Measurements from ENCODE around the gene EIF1AD.
"Not testable (repeated sequence)": the region's sequence is repeated elsewhere in the genome, so short reads cannot be mapped to it uniquely, and the experiment has no call there.

Gene EIF1AD

DNA sequence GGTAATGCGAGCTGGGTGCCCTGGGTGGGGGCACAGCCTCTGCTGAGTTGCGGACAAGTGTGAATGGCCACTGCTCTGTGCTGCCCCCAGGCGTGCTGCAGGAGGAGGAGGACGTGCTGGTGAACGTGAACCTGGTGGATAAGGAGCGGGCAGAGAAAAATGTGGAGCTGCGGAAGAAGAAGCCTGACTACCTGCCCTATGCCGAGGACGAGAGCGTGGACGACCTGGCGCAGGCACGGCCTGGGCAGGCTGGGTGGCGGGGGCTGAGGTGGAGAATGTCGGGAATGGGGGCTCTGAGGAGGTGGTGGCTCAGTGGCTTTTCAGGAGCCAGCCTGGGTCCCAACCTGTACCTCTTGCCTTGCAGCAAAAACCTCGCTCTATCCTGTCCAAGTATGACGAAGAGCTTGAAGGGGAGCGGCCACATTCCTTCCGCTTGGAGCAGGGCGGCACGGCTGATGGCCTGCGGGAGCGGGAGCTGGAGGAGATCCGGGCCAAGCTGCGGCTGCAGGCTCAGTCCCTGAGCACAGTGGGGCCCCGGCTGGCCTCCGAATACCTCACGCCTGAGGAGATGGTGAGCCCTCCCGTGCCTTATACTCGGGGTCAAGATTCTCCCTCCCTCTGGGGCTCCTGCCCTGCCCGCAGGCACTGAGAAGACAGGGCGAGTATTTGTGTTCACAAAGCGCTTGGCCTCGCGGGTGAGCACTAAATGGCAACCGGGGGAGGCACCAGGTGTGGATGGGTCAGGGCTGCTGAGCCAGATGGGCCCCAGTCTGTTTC is 35.8 kb downstream of the EIF1AD start:
- DNase-seq: no peak

- DNase-seq: no peak
These were observed 37.1 kb downstream of the EIF1AD start for GRCh38 chr11:65964906-65965305.

DNA sequence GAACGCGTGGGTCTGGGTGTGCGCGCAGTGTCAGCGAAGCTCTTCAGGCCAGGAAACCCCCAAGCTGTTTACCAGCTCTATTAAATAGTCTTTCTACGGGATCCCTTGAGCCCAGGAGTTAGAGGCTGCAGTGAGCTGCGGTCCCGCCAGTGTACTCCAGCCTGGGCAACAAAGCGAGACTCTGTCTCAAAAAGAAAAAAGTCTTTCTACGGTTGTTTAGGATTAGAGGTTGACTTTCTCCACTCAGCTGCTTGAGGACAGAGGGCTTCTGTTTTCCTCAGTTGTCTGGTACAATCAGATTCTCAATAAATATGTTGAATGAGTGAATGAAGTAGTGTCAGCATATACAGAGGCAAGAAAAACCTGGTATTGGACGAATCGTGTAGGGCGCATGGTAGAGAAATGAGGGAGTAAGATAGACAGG is 39.8 kb downstream of the EIF1AD start:
- DNase-seq: no peak

- peak; percentile 95 to 96 for DNase-seq
These were observed 40.5 kb downstream of the EIF1AD start, which contains the start of gene SART1 for GRCh38 chr11:65961267-65962140. Gene SART1 (plus strand): TSS chr11:65961734. CDS start chr11:65961781, 47 bp downstream.

DNA sequence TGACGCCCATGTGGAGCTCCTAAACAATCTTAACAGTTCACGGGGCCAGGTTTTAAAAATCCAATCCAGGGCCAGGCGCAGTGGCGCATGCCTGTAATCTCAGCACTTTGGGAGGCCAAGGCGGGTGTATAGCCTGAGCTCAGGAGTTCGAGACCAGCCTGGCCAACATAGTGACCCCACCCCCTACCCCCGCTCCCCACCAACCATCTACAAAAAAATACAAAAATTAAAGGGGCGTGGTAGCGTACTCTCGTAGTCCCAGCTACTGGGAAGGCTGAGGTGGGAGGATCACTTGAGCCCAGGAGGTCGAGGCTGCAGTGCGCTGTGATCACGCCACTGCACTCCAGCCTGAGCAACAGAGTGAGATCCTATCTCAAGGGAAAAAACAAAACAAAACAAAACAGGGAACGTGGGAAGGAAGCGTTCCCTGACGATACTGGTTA is 41.1 kb downstream of the EIF1AD start:
- no peak for DNase-seq

GRCh38 chr11:65958774-65959420 is 43.1 kb downstream of the EIF1AD start:
- no peak for DNase-seq

- DNase-seq: no peak
These were observed 43.7 kb downstream of the EIF1AD start for GRCh38 chr11:65958291-65958690.

- DNase-seq: no peak
These were observed 47.2 kb downstream of the EIF1AD start for GRCh38 chr11:65954771-65955170.

- DNase-seq: no peak
These were observed 48.5 kb downstream of the EIF1AD start for GRCh38 chr11:65953471-65953870.

DNA sequence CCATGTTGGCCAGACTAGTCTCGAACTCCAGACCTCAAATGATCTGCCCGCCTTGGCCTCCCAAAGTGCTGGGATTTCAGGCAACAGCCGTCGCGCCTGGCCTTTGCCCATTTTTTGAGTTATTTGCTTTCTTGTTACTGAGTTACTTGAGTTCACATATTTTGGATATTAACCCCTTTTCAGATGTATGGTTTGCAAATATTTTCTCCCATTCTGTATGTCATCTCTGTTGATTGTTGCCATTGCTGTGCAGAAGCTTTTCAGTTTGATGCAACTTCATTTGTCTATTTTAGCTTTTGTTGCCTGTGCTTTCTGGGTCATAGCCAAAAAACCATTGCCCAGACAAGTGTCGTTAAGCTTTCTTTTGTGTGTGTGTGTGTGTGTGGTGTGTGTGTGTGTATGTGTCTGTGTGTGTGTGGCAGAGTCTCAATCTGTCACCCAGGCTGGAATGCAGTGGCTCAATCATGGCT is 49.9 kb downstream of the EIF1AD start:
- no peak for DNase-seq

GRCh38 chr11:65951641-65952040 is 50.3 kb downstream of the EIF1AD start:
- DNase-seq: not testable (repeated sequence)

DNA sequence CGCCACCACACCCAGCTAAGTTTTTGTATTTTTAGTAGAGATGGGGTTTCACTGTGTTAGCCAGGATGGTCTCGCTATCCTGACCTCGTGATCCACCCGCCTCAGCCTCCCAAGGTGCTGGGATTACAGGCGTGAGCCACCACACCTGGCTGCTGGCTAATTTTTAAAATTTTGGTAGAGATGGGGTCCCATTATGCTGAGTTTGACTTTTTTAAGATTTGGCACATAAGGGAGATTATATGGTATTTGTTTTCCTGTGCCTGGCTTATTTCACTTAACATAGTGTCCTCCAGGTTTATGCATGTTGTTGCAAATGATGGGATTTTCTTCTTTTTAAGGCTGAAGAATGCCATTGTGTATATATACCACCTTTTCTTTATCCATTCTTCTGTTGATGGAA is 51.2 kb downstream of the EIF1AD start:
- not testable (repeated sequence) for DNase-seq

DNA sequence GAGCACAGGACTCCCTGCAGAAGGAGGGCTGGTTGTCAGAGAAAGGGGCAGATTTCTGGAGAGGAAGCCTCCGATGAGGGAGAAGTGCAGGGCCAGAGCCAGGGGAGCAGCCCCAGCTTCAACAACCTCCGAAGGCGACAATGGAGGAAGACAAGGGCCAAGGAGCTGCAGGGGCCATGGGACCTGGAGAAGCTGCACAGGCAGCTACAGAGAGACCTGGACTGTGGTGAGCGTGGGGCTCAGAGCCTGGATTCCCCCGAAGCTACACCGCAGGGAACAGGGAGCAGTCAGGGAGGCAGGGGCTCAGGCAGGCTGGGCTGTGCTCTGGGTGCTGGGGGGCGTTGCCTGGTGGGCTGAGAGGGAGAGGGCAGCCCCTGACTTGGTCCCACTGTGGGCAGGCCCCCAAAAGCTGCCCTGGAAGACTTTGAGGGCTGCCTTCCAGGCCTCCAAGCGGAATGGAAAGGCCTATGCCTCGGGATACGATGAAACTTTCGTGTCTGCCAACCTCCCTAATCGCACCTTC is 54.3 kb downstream of the EIF1AD start:
- DNase-seq: no peak

DNA sequence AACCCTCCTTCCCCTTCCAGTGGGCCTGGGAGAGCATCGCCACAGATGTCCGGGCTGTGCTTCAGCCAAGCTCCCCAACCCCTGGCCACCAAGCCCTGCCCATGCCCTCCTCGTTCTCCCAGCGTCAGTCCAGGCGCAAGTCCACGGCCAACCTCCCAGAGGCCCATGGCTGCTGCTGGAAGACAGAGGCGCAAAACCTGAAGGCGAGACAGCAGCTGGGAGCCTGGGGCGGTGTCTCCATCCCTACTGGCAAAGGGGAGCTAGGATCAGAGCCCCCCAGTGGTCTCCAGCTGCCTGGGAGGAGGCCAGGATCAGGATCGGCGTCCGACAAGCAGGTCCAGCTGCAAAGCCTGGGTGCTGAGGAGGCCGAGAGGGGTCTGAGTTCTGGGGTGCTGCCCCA is 54.8 kb downstream of the EIF1AD start:
- no peak for DNase-seq

GRCh38 chr11:65946655-65947054 is 55.3 kb downstream of the EIF1AD start:
- no peak for DNase-seq
